Fibroblast of lung (primary cell): ENCODE measurements around the gene CDK2AP2. TPM values are rescaled to one million over a fixed set of nuclear protein-coding genes. Genes with fewer than 3 reads are reported as not detected.

Experiments
- DNase-seq, 2 donors: peaks; one replicate each; pipeline versions ENCODE4 v3.0.0 to v3.0.0-alpha.2; 2010; ENCODE audit warnings: low read depth in 2 of 2
- H2AFZ ChIP-seq: 2 replicates; pipeline ENCODE4 v1.5.1; 2012; ENCODE audit warnings: low read length, control low read depth, inconsistent platforms
- H3K27ac ChIP-seq: 2 replicates; pipeline ENCODE4 v1.5.1; 2011; ENCODE audit warnings: low read length, control low read depth; ENCODE audit not compliant: insufficient read depth
- H3K27me3 ChIP-seq: 2 replicates; pipeline ENCODE4 v1.5.1; 2011; ENCODE audit warnings: mild to moderate bottlenecking, low read length; ENCODE audit not compliant: control insufficient read depth, insufficient read depth
- H3K36me3 ChIP-seq: 2 replicates; pipeline ENCODE4 v1.5.1; 2011; ENCODE audit warnings: low read length; ENCODE audit not compliant: control insufficient read depth, insufficient read depth
- H3K4me1 ChIP-seq: 2 replicates; pipeline ENCODE4 v1.5.1; 2011; ENCODE audit warnings: low read length; ENCODE audit not compliant: control insufficient read depth, insufficient read depth; ENCODE audit errors: extremely low read depth
- H3K4me2 ChIP-seq: 2 replicates; pipeline ENCODE4 v1.5.1; 2011; ENCODE audit warnings: low read length, control low read depth; ENCODE audit not compliant: insufficient read depth; ENCODE audit errors: extremely low read depth
- H3K4me3 ChIP-seq, 4 experiments: fragments of 200-600 bp in 1 of 4; sonication (generic) in 1 of 4; replicated peaks in 1 of 4; 2 replicates each; pipeline ENCODE4 v1.5.1; 2011 to 2016; ENCODE audit warnings: low read length in 4 of 4, low read depth in 3 of 4, mild to moderate bottlenecking in 3 of 4, control low read depth in 2 of 4, inconsistent platforms in 1 of 4, mixed read lengths in 1 of 4; ENCODE audit not compliant: insufficient read depth in 1 of 4; ENCODE audit errors: control extremely low read depth in 1 of 4
- H3K79me2 ChIP-seq: 2 replicates; pipeline ENCODE4 v1.5.1; 2012; ENCODE audit warnings: mild to moderate bottlenecking, low read length, inconsistent platforms; ENCODE audit not compliant: control insufficient read depth, insufficient read depth
- H3K9ac ChIP-seq: 2 replicates; pipeline ENCODE4 v1.5.1; 2011; ENCODE audit warnings: mild to moderate bottlenecking, low read length, control low read depth; ENCODE audit not compliant: insufficient read depth
- H3K9me3 ChIP-seq: 2 replicates; pipeline ENCODE4 v1.5.1; 2012; ENCODE audit warnings: low read depth, low read length; ENCODE audit not compliant: control insufficient read depth, insufficient read depth
- H4K20me1 ChIP-seq: 2 replicates; pipeline ENCODE4 v1.5.1; 2011; ENCODE audit warnings: low read length; ENCODE audit not compliant: control insufficient read depth, insufficient read depth; ENCODE audit errors: extremely low read depth
- EZH2 ChIP-seq: IDR thresholded peaks from 2 replicates; pipeline ENCODE4 v1.5.1; 2012; ENCODE audit warnings: low read length, control low read depth, mild to moderate bottlenecking; ENCODE audit errors: missing control alignments
- polyA plus RNA-seq, 2 donors: library from polyadenylated mRNA; depleted of rRNA in 1 of 2; stranded (reverse) in 1 of 2; unstranded in 1 of 2; fragments of >200 nt; gene quantifications; 2 replicates each; pipeline ENCODE4 v1.2.1, GENCODE V29; 2011 to 2012; ENCODE audit warnings: missing spikeins in 1 of 2
- total RNA-seq: library from RNA; depleted of rRNA; stranded (reverse); fragments of >200 nt; gene quantifications from 2 replicates; pipeline ENCODE4 v1.2.1, GENCODE V29; 2014
- TF ChIP-seq, protein P1 (sequence below), 2 donors: IDR thresholded peaks in 1 of 2; conservative IDR thresholded peaks in 1 of 2; 1 replicate in 1 of 2; 2 replicates in 1 of 2; pipeline ENCODE4 v1.5.1; 2011 to 2012; ENCODE audit warnings: low read length in 2 of 2, control low read depth in 1 of 2, inconsistent platforms in 1 of 2, low read depth in 1 of 2, mild to moderate bottlenecking in 1 of 2

Gene CDK2AP2
- total and polyA plus RNA-seq, 2 donors (not counting 1 experiment from before 2014, with no cell fraction given), result 7.8 to 19.0 TPM

DNA sequence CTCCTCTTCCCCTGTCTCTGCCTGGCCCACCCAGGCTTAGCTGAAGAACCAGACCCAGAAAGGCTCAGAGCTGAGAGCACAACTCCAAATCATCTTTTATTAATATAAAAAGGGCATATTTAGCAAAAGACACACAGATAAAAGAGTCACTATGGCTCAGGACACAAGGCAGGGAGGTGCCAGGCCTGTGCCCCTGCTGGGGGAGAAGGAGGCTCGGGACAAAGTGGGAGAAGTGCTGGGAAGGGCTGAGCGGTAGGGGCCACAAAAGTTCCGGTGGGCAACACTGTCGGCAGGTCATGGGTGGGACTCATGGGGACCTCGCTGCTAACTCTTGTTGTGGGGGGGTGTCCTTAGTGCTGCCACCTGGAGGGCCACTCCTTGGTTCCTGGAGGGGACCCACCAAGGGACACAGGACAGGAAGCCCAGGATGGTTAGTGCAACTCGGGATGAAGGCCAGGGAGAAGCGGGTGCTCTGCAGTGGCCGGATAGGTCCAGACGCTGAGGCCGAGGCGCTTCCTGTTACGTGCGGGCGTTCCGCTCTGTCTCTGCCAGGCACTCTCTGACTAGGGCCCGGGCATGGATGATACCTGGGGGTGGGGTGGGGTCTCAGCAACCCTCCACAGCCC, 1.4 kb downstream of the CDK2AP2 start:
- Histone ChIP-seq H3K4me2 (peak overlapping the region; percentile 26), H3K36me3 (peaks cover 4% of the 10 kb centered on the region), H3K9me3 (no peaks in the 10 kb centered on the region), H3K4me1 (peaks cover 11% of the 10 kb centered on the region), H3K79me2 (no peaks in the 10 kb centered on the region), H3K9ac (no peak overlapping the region), H4K20me1 (no peaks in the 10 kb centered on the region), H3K27ac (peak overlapping the region; percentile 92), H3K4me3 (peak overlapping the region in 1 of 4 experiments; percentile 80), H3K27me3 (no peaks in the 10 kb centered on the region), H2AFZ (no peak overlapping the region)
- no peak for DNase-seq
- TF ChIP-seq EZH2, result no peak
- TF ChIP-seq, protein P1, sequence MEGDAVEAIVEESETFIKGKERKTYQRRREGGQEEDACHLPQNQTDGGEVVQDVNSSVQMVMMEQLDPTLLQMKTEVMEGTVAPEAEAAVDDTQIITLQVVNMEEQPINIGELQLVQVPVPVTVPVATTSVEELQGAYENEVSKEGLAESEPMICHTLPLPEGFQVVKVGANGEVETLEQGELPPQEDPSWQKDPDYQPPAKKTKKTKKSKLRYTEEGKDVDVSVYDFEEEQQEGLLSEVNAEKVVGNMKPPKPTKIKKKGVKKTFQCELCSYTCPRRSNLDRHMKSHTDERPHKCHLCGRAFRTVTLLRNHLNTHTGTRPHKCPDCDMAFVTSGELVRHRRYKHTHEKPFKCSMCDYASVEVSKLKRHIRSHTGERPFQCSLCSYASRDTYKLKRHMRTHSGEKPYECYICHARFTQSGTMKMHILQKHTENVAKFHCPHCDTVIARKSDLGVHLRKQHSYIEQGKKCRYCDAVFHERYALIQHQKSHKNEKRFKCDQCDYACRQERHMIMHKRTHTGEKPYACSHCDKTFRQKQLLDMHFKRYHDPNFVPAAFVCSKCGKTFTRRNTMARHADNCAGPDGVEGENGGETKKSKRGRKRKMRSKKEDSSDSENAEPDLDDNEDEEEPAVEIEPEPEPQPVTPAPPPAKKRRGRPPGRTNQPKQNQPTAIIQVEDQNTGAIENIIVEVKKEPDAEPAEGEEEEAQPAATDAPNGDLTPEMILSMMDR (conservative IDR thresholded peaks at IDR 0.05 in 1 of 2, IDR thresholded peaks at IDR 0.05 in 1 of 2; ENCODE audit: low read depth in 1 of 2, low read length in 2 of 2), result no peak

DNA sequence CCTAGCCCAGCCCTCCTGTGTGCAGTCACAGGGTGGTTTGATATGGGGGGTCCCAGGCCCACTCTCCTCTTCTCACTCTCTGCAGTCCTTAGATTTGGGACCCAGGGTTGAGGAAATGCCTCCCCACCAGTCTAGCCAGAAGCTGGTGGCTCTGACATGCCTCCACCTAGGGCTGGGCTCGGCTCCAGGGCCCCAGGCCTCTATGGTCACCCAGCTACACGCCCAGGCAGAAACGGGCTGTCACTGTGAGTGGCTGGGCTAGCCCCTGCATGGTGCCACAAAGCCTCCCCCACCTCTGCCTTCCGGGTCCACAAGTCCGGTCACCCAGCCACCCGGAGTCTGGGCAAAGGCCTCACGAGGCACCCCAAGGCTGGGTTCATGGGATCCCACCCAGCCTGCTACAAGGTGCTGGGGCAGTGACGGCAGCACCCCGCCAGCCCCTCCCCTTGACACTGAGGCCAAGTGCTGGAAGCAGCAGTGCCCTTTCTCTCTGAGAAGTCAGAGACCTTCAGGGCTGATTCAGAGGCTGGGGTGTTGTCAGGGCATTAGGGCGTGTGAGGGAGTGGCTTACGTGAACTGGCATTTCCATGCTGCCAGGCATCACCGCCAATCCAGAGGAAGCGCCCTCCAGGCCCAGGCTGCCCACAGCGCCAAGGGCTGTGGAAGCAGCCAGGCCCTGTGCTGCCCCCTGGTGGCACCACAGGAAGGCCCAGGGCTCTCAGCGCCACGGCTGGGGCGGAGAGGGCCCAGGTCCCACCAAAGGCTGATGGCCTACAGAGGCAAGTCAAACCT, 2.2 kb downstream of the CDK2AP2 start:
- TF ChIP-seq EZH2, result no peak
- TF ChIP-seq, protein P1 (conservative IDR thresholded peaks at IDR 0.05 in 1 of 2, IDR thresholded peaks at IDR 0.05 in 1 of 2; ENCODE audit: low read depth in 1 of 2, low read length in 2 of 2), result peak; percentile 86 to 91
- Histone ChIP-seq H3K9me3 (no peaks in the 10 kb centered on the region), H3K4me1 (peaks cover 11% of the 10 kb centered on the region), H3K9ac (peak overlapping the region; percentile 70), H4K20me1 (no peaks in the 10 kb centered on the region), H3K4me2 (peak overlapping the region; percentile 63), H3K79me2 (no peaks in the 10 kb centered on the region), H3K36me3 (peaks cover 4% of the 10 kb centered on the region), H3K4me3 (peak overlapping the region in 3 of 4 experiments; percentile 13 to 70 (median 37)), H2AFZ (no peak overlapping the region), H3K27me3 (no peaks in the 10 kb centered on the region), H3K27ac (peak overlapping the region; percentile 92)
- peak; percentile 79 to 88 for DNase-seq

DNA sequence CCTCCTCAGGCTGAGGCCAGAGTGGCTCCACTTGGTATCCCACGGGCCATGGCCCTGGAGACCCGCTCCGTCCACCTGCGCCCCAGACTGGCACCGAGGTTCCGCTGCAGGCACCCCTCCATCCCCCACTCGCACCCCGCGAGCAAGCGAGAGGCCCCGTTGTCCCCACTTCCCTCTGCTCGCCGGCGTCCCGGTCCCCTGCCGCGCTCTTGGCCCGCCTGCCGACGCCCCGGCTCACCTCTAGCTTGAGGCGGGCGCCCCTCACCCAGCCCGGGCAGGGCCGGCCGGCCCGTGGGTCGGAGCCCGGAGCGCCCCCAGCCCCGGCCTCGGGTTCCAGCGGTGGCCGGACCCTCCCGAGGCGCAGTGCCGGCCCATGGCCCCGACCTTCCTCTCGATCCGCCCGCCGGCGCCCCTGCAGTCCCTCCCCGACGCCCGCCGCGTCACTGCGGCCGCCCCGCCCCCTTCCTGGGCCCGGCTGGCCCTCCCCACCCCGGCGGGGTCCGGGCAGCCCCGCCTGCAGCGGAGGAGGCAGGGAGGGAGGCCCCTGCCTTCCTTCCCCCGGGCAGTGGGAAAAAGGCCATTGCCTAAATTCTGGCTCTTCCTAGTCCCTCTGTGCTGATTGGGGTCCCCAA, 2.9 kb downstream of the CDK2AP2 start, which contains the start of gene PITPNM1:
PITPNM1 (minus strand) TSS at position 414 of the 632 bp plus-strand sequence. CDS start 1,183 bp downstream, outside the sequence.
- H3K4me3 ChIP-seq, result peak within 1 kb of the TSS; percentile 67 to 79 (median 68)
- H2AFZ ChIP-seq, result peak within 1 kb of the TSS; percentile 52
- peak within 1 kb of the TSS; percentile 92 for H3K27ac ChIP-seq
- H3K27me3 ChIP-seq, result no peaks in the 10 kb centered on the region
- peaks cover 11% of the 10 kb centered on the region for H3K4me1 ChIP-seq
- no peak for TF ChIP-seq EZH2
- TF ChIP-seq, protein P1 (conservative IDR thresholded peaks at IDR 0.05 in 1 of 2, IDR thresholded peaks at IDR 0.05 in 1 of 2; ENCODE audit: low read depth in 1 of 2, low read length in 2 of 2), result no peak
- peak within 1 kb of the TSS; percentile 84 for H3K4me2 ChIP-seq
- no peaks in the 10 kb centered on the region for H3K79me2 ChIP-seq
- H3K9me3 ChIP-seq, result no peaks in the 10 kb centered on the region
- no peaks in the 10 kb centered on the region for H4K20me1 ChIP-seq
- DNase-seq, result peak; percentile 40 to 43
- peak within 1 kb of the TSS; percentile 70 for H3K9ac ChIP-seq
- peaks cover 4% of the 10 kb centered on the region for H3K36me3 ChIP-seq
